Body of pancreas (tissue), 4 donors: ENCODE results near the gene PPP3R1.

Source experiments
- POLR2A ChIP-seq, 3 donors: fragments of 450-650 bp; IDR thresholded peaks; one replicate each; pipeline ENCODE4 v1.6.1; 2016; ENCODE audit warnings: antibody characterized with exemption in 3 of 3, mild to moderate bottlenecking in 2 of 3
- TF ChIP-seq, protein P1 (sequence below), 7 experiments: fragments of 450-650 bp in 4 of 7; fragments of 200-600 bp in 3 of 7; sonication (generic) in 3 of 7; IDR thresholded peaks; one replicate each; pipeline ENCODE4 v1.5.1; 2016 to 2019; ENCODE audit warnings: antibody characterized with exemption in 7 of 7

DNA sequence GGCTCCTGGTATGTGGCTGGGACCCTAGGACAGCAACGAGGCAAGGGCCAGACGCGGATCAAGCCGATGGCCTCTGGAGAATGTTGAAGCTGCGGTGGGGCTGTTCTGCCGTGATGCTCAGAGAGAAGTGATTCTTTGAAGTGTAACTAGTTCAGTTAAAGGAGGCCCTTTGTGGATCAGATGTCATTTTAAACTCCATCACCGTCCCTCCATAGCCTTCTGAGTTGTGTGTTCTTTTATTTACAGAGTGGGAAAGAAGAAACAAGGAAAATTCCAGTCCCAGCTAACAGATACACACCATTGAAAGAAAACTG is 94.2 kb downstream of the PPP3R1 start:
- TF ChIP-seq, protein P1, sequence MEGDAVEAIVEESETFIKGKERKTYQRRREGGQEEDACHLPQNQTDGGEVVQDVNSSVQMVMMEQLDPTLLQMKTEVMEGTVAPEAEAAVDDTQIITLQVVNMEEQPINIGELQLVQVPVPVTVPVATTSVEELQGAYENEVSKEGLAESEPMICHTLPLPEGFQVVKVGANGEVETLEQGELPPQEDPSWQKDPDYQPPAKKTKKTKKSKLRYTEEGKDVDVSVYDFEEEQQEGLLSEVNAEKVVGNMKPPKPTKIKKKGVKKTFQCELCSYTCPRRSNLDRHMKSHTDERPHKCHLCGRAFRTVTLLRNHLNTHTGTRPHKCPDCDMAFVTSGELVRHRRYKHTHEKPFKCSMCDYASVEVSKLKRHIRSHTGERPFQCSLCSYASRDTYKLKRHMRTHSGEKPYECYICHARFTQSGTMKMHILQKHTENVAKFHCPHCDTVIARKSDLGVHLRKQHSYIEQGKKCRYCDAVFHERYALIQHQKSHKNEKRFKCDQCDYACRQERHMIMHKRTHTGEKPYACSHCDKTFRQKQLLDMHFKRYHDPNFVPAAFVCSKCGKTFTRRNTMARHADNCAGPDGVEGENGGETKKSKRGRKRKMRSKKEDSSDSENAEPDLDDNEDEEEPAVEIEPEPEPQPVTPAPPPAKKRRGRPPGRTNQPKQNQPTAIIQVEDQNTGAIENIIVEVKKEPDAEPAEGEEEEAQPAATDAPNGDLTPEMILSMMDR (IDR thresholded peaks at IDR 0.05) = no peak
- peak in 1 of 3 donors; percentile 1 for TF ChIP-seq POLR2A (IDR thresholded peaks at IDR 0.05)
